DLD1 (cell line): ENCODE data around the gene SPINT4.
"Not testable (repeated sequence)": the region's sequence is repeated elsewhere in the genome, so short reads cannot be mapped to it uniquely, and the experiment has no call there.

Experiments
- in situ Hi-C: cut with HindIII; loops from 2 replicates; pipeline ENCODE4 v1.10.0; 2017; ENCODE audit warnings: low sequenced_read_pairs

The SPINT4 gene

GRCh38 chr20:45722047-45722446 is at the start of gene SPINT4:
SPINT4 (plus strand) TSS chr20:45722347; CDS start chr20:45722368, 21 bp downstream.
- in situ Hi-C loops = no loop called here

- in situ Hi-C loops = no loop called here
Measured at GRCh38 chr20:45672765-45673164, 49.4 kb upstream of the SPINT4 start.

GRCh38 chr20:45679650-45680049 is 42.5 kb upstream of the SPINT4 start:
- in situ Hi-C loops = no loop called here

- in situ Hi-C loops = no loop called here
Measured at GRCh38 chr20:45685896-45686295, 36.3 kb upstream of the SPINT4 start.

GRCh38 chr20:45693346-45693745 is 28.8 kb upstream of the SPINT4 start:
- in situ Hi-C loops = not testable (repeated sequence)

GRCh38 chr20:45695496-45695895 is 26.7 kb upstream of the SPINT4 start:
- in situ Hi-C loops = no loop called here

GRCh38 chr20:45701104-45701503 is 21.0 kb upstream of the SPINT4 start:
- in situ Hi-C loops = no loop called here

GRCh38 chr20:45701873-45702272 is 20.3 kb upstream of the SPINT4 start, which contains the start of gene WFDC13:
WFDC13 (plus strand) TSS chr20:45702038; CDS start chr20:45702124, 86 bp downstream.
- in situ Hi-C loops = no loop called here

GRCh38 chr20:45704969-45705637 is 17.0 kb upstream of the SPINT4 start, which contains the start of gene WFDC10B:
WFDC10B (minus strand) TSS chr20:45705019; CDS start chr20:45685992, 19,027 bp downstream.
- in situ Hi-C loops = no loop called here

- in situ Hi-C loops = not testable (repeated sequence)
Measured at GRCh38 chr20:45716141-45716688, 5.9 kb upstream of the SPINT4 start.

- in situ Hi-C loops = no loop called here
Measured at GRCh38 chr20:45725134-45725533, 3.0 kb downstream of the SPINT4 start.

GRCh38 chr20:45727044-45727443 is 4.9 kb downstream of the SPINT4 start:
- in situ Hi-C loops = no loop called here

GRCh38 chr20:45732199-45732598 is 10.1 kb downstream of the SPINT4 start:
- in situ Hi-C loops = no loop called here

GRCh38 chr20:45735552-45735951 is 13.4 kb downstream of the SPINT4 start:
- in situ Hi-C loops = no loop called here

- in situ Hi-C loops = no loop called here
Measured at GRCh38 chr20:45735988-45736387, 13.8 kb downstream of the SPINT4 start.

GRCh38 chr20:45742596-45742995 is 20.4 kb downstream of the SPINT4 start:
- in situ Hi-C loops = no loop called here

GRCh38 chr20:45745015-45745414 is 22.9 kb downstream of the SPINT4 start:
- in situ Hi-C loops = no loop called here

- in situ Hi-C loops = no loop called here
Measured at GRCh38 chr20:45751721-45752120, 29.6 kb downstream of the SPINT4 start.

- in situ Hi-C loops = no loop called here
Measured at GRCh38 chr20:45752746-45753145, 30.6 kb downstream of the SPINT4 start.

GRCh38 chr20:45758096-45758495 is 35.9 kb downstream of the SPINT4 start:
- in situ Hi-C loops = no loop called here

GRCh38 chr20:45759921-45760320 is 37.8 kb downstream of the SPINT4 start:
- in situ Hi-C loops = not testable (repeated sequence)

GRCh38 chr20:45761966-45762365 is 39.8 kb downstream of the SPINT4 start:
- in situ Hi-C loops = not testable (repeated sequence)
